Motor neuron (in vitro differentiated cells): ENCODE data around the gene ABCG1. TPM values are rescaled to one million over a fixed set of nuclear protein-coding genes. Genes with fewer than 3 reads are reported as not detected.

Experiments
- ATAC-seq, 8 experiments: fragments of 200-7000 bp; cut with Tn5 transposase; replicated peaks in 6 of 8; 2 replicates each; pipeline ENCODE4 v1.8.0; 2021; ENCODE audit warnings: mild to moderate bottlenecking in 8 of 8, moderate library complexity in 8 of 8
- H3K27ac ChIP-seq, 2 donors: fragments of 250-450 bp; sonication (Bioruptor Pico); 2 replicates each; pipeline ENCODE4 v1.9.0; 2021; ENCODE audit warnings: antibody characterized with exemption in 2 of 2, mild to moderate bottlenecking in 2 of 2, moderate library complexity in 1 of 2
- H3K4me1 ChIP-seq, 2 donors: fragments of 250-450 bp; sonication (Bioruptor Pico); replicated peaks in 1 of 2; 2 replicates each; pipeline ENCODE4 v1.6.1; 2021; ENCODE audit warnings: antibody characterized with exemption in 2 of 2, mild to moderate bottlenecking in 2 of 2, moderate library complexity in 1 of 2
- H3K4me3 ChIP-seq, 5 donors: fragments of 250-450 bp; sonication (Bioruptor Pico); 2 replicates each; pipeline ENCODE4 v1.9.0; 2021; ENCODE audit warnings: antibody characterized with exemption in 5 of 5, mild to moderate bottlenecking in 5 of 5, moderate library complexity in 4 of 5
- WGBS, 10 experiments: fragments of 450-650 bp; shearing (Covaris generic); methylation state at CpG; one replicate each; pipeline ENCODE4 v1.0.0; 2022; 5-methylcytosine and 5-hydroxymethylcytosine counted together
- in situ Hi-C, 9 experiments: fragments of 400-800 bp; cut with MboI; loops; one replicate each; pipeline ENCODE4 v1.15.0; 2021; ENCODE audit warnings: low sequenced_read_pairs in 9 of 9, low pct_unique_long_range_greater_than_20kb in 2 of 9; ENCODE audit not compliant: unreplicated experiment in 9 of 9
- total RNA-seq, 8 experiments: library from RNA; unstranded; fragments of 300-600 nt; gene quantifications; 2 replicates each; pipeline versions ENCODE4 v1.2.3 to v1.2.4, GENCODE V29; 2022

The ABCG1 gene
- total RNA-seq, 8 experiments from 2014 or later: 0.36 to 26.7 (median 2.8) TPM

DNA sequence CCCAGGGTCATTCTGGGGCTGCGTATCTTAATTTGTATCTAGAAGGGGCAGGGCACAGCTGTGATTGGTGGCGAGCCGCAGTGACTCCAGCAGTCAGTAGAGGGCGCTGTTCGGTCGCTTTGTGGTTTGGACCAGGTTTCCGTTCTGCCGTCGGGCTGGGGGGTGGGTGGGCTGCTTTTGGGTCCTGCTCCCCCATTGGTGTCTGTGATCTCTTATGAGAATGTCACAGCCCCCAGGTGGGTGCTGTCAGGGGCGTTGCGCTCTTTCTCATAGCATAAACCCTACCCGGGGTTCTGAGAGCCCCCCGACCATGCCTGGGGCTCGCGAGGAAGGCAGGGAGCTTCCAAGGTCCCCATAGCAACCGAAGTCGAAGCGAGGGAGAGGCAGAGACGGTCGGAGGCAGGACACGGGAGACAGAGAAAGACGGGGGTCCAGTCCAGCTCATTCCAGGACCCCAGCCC, 90.8 kb downstream of the ABCG1 start:
- Histone ChIP-seq H3K4me3 (peak overlapping the region; percentile 10 to 29 (median 24)), H3K27ac (no peak overlapping the region), H3K4me1 (peaks cover 4 to 21% of the 10 kb centered on the region in 2 donors)
- ATAC-seq: peak; percentile 54 to 84 (median 76)
- WGBS, 10 experiments: 6 to 13% (median 7%) methylated on average over 1 to 11 of the region's 22 CpGs; no CpG with 5 or more reads in 5 of the 10 experiments
- in situ Hi-C loops: loop anchor here in 3 of 9 experiments (25.0 kb wide), 2 partner anchors 128 to 228 kb away; no protein-coding TSS in a partner anchor

DNA sequence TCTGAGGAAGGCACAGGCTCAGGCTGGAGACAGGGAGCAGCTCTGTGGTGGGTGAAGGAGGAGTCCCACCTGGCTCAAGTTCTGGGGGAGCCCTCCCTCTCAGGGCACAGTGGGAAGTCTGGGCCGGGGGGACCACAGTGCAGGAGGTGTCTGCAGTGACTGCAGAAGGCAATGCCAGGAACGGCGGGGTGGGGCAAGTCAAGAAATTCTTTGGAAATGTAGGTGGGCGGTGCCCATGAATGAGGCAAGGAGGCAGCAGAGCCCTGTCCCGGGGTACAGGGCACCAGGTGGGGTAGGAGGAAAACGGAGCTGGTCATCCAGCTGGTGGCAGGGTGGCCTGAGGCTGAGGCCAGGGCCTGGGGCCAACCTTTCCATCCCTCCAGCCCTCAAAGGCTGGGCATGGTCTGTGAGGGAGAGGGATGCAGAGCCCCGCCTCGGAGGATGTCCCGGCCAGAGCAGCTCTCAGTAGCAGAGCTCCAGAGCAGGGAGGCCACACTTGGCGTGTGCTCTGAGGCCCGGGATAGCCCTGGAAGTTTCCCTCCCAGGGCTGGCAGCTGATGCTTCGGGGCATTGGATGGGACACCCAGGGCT, 91.6 kb downstream of the ABCG1 start:
- no peak overlapping the region for H3K27ac ChIP-seq
- 0 to 70% (median 68%) methylated on average over 2 to 4 of the region's 12 CpGs; no CpG with 5 or more reads in 7 of the 10 experiments for WGBS, 10 experiments
- peaks cover 4 to 27% of the 10 kb centered on the region in 2 donors for H3K4me1 ChIP-seq
- no peak overlapping the region for H3K4me3 ChIP-seq
- in situ Hi-C loops: loop anchor here in 3 of 9 experiments (25.0 kb wide), 2 partner anchors 127 to 227 kb away; no protein-coding TSS in a partner anchor
- ATAC-seq: no peak

- peaks cover 4 to 28% of the 10 kb centered on the region in 2 donors for H3K4me1 ChIP-seq
- in situ Hi-C loops: loop anchor here in 3 of 9 experiments (25.0 kb wide), 2 partner anchors 126 to 226 kb away; no protein-coding TSS in a partner anchor
- no peak overlapping the region for H3K4me3 ChIP-seq
- H3K27ac ChIP-seq: no peak overlapping the region
- ATAC-seq: no peak
- WGBS, 10 experiments: 67 to 100% (median 81%) methylated on average over 5 to 13 of the region's 14 CpGs; no CpG with 5 or more reads in 6 of the 10 experiments
These were observed 92.2 kb downstream of the ABCG1 start for GRCh38 chr21:42311160-42311559.

DNA sequence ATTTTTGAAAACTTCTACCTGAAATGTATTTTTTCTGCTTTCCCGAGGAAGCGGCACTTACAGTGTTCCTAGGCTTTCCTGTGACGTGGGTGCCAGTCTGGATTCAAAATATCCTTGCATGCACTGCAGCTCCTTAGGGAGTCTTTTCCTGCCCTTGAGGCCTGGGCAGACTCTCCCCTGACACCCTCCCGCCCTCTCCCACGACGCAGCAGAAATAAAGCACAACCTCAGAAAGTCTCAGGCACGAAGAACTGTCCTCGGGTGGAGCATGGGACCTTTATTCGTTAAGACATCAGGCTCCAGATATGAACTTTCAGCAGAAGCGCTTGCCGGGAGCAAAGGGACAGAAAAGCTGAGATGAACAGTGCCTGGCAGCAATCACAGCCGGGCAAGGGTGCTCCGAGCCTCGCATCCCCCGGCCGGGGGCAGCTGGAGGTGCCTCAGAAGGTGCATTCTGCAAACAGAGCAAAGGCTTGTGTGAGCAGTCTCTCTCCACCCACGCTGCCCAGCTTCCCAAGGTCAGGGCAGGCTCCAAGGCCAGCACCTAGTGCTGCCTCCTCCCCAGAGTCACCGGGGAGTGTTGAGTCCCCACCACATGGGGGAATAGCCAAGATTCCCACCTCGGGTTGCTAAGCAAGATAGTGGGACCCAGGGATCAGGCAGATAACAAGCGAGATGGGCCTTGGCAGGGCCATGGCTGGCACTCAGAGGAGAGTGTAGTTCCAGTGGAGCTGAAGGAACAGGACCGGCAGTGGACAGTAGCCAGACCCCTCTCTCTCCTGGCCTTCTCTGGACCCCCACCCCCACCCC, 93.1 kb downstream of the ABCG1 start:
- H3K4me1 ChIP-seq: peaks cover 4 to 28% of the 10 kb centered on the region in 2 donors

GRCh38 chr21:42312626-42313104, 93.7 kb downstream of the ABCG1 start:
- Histone ChIP-seq H3K27ac (no peak overlapping the region), H3K4me3 (no peak overlapping the region), H3K4me1 (peaks cover 4 to 28% of the 10 kb centered on the region in 2 donors)
- ATAC-seq: no peak
- in situ Hi-C loops: loop anchor here in 3 of 9 experiments (25.0 kb wide), 2 partner anchors 125 to 225 kb away; no protein-coding TSS in a partner anchor
- 100% methylated on average over 1 of the region's 16 CpGs; no CpG with 5 or more reads in 8 of the 10 experiments for WGBS, 10 experiments

More for the DNA sequence above, 93.1 kb downstream of the ABCG1 start:
- Histone ChIP-seq H3K27ac (no peak overlapping the region), H3K4me3 (no peak overlapping the region)
- in situ Hi-C loops: loop anchor here in 3 of 9 experiments (25.0 kb wide), 2 partner anchors 125 to 225 kb away; no protein-coding TSS in a partner anchor
- no peak for ATAC-seq
- 40 to 100% (median 77%) methylated on average over 1 to 15 of the region's 21 CpGs; no CpG with 5 or more reads in 4 of the 10 experiments for WGBS, 10 experiments

DNA sequence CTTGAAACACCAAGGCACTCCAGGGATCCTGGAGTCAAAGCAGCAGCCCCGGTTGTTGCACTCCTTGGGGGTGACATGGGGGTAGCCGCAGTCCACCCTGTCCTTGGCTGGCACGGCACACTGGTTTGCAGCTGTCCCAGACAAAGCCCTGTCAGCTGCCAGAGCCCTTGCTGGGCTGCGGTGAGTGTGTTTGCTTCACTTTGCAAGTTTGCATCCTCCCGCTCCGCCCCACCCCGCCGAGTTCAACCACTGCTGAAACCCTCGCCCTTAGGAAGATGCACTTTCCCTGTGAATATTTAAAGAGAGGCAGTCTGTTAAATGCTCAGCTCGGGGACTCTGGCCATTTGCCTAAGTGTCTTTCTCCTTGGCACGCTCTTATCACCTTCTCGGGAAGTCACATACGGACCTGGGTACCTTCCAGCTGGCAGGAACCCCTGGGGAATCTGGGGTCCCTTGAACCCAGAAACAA, 94.6 kb downstream of the ABCG1 start:
- in situ Hi-C loops: loop anchor here in 3 of 9 experiments (25.0 kb wide), 2 partner anchors 124 to 224 kb away; no protein-coding TSS in a partner anchor
- H3K4me1 ChIP-seq: peaks cover 4 to 28% of the 10 kb centered on the region in 2 donors
- WGBS, 10 experiments: 0 to 87% (median 52%) methylated on average over 3 to 7 of the region's 13 CpGs; no CpG with 5 or more reads in 4 of the 10 experiments
- no peak overlapping the region for H3K27ac ChIP-seq
- no peak overlapping the region for H3K4me3 ChIP-seq
- ATAC-seq: peak; percentile 3 to 94 (median 38)

DNA sequence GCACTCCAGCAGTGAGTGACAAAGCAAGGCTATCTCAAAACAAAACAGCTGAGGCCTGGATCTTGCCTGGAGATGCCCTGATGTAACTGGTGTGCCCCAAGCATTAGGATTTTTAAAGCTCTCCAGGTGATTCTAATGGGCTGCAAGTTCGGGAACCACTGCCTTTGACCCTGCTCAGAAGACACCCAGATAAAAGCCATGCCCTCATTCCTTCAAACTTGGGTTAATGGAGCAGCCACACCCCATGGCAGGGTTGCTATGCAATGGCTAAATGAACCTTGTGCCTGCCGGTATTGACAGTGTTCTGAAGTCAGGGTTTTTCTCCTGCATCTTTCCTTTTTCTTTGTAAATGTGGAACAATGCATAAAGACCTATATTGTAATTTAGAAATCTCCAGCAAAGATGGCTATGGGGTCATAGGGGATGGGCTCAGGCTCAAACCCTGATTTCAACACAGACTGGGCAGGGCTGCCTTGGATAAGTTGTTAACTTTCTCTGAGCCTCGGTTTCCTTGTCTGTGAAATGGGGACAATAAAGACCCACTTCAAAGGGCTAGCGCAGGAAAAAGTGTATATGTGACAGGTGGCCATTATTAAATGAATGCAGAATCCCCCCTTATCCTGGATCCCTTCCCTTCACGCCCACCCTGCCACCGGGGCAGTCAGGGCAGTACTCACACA, 95.8 kb downstream of the ABCG1 start:
- WGBS, 10 experiments: 20 to 100% (median 67%) methylated on average over 1 to 4 of the region's 6 CpGs; no CpG with 5 or more reads in 3 of the 10 experiments
- Histone ChIP-seq H3K4me1 (peaks cover 4 to 27% of the 10 kb centered on the region in 2 donors), H3K4me3 (no peak overlapping the region), H3K27ac (peak overlapping the region in 1 of 2 donors; percentile 5)
- no peak for ATAC-seq
- in situ Hi-C loops: loop anchor here in 3 of 9 experiments (25.0 kb wide), 2 partner anchors 123 to 223 kb away; no protein-coding TSS in a partner anchor

- peak in 6 of 8 experiments; percentile 67 to 94 (median 74) for ATAC-seq
These were observed 96.5 kb downstream of the ABCG1 start, which contains the start of gene TFF3 for GRCh38 chr21:42315296-42315891. Gene TFF3, minus strand, starts transcription at chr21:42315409. Its CDS starts 35 bp downstream, at chr21:42315374.

GRCh38 chr21:42316891-42317290, 98.0 kb downstream of the ABCG1 start:
- H3K27ac ChIP-seq: no peak overlapping the region
- H3K4me1 ChIP-seq: peaks cover 0 to 22% of the 10 kb centered on the region in 2 donors
- in situ Hi-C loops: loop anchor here in 3 of 9 experiments (25.0 kb wide), 2 partner anchors 120 to 220 kb away; no protein-coding TSS in a partner anchor
- H3K4me3 ChIP-seq: no peak overlapping the region
- no peak for ATAC-seq
- WGBS, 10 experiments: 50 to 100% (median 81%) methylated on average over 1 to 6 of the region's 16 CpGs; no CpG with 5 or more reads in 3 of the 10 experiments

More at GRCh38 chr21:42315296-42315891, 96.5 kb downstream of the ABCG1 start, which contains the start of gene TFF3:
- no peak within 1 kb of the TSS for H3K4me3 ChIP-seq
- WGBS, 10 experiments: 31 to 70% (median 50%) methylated on average over 2 to 8 of the region's 15 CpGs; no CpG with 5 or more reads in 6 of the 10 experiments
- peak within 1 kb of the TSS in 1 of 2 donors; percentile 5 for H3K27ac ChIP-seq
- peaks cover 0 to 22% of the 10 kb centered on the region in 2 donors for H3K4me1 ChIP-seq
- in situ Hi-C loops: loop anchor here in 3 of 9 experiments (25.0 kb wide), 2 partner anchors 122 to 222 kb away; no protein-coding TSS in a partner anchor

DNA sequence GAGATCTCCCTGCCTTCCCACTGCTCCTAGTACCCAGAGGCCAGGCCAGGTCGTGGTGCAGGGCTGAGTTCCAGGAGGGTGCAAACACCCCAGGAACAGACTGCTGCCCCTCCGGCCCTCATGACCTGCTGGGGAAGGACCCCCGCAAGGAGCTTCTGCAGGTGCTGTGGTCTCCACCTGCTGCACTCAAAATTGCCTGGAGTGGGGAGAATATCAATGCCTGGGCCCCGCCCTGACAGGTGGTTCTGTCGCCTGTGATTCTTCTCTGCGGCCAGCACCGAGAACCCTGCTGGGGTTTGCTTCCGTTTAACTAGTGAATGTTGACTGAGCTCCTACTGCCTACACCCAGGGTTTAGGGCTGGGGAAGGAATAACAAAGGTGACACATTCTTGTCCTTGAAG, 98.4 kb downstream of the ABCG1 start:
- 23 to 100% (median 40%) methylated on average over 1 to 6 of the region's 8 CpGs; no CpG with 5 or more reads in 3 of the 10 experiments for WGBS, 10 experiments
- no peak overlapping the region for H3K27ac ChIP-seq
- no peak for ATAC-seq
- peaks cover 0 to 21% of the 10 kb centered on the region in 2 donors for H3K4me1 ChIP-seq
- in situ Hi-C loops: loop anchor here in 3 of 9 experiments (25.0 kb wide), 2 partner anchors 120 to 220 kb away; no protein-coding TSS in a partner anchor
- H3K4me3 ChIP-seq: no peak overlapping the region
